Astrocyte of the cerebellum (primary cell): ENCODE measurements around the gene CSF3.

Source experiments
- DNase-seq: peaks from one replicate; pipeline ENCODE4 v3.0.0-alpha.2; 2011; ENCODE audit warnings: low read depth
- H3K4me3 ChIP-seq: 2 replicates; pipeline ENCODE4 v1.5.1; 2011; ENCODE audit warnings: mild to moderate bottlenecking, low read depth, low read length, moderate library complexity
- CTCF ChIP-seq: IDR thresholded peaks from 2 replicates; pipeline ENCODE4 v1.5.1; 2012; ENCODE audit warnings: low read length, low read depth, moderate library complexity, mild to moderate bottlenecking; ENCODE audit errors: missing control alignments
- in situ Hi-C: cut with HindIII; loops from 2 replicates; pipeline ENCODE4 v1.10.0; 2017; ENCODE audit warnings: low sequenced_read_pairs

CSF3 gene

GRCh38 chr17:40023590-40024292 is 8.5 kb downstream of the CSF3 start:
- no peak for TF ChIP-seq CTCF
- in situ Hi-C loops: no loop called here
- no peak for DNase-seq

GRCh38 chr17:40024901-40025300 is 9.7 kb downstream of the CSF3 start:
- in situ Hi-C loops: no loop called here
- peak; percentile 43 for DNase-seq
- TF ChIP-seq CTCF: no peak
- no peak overlapping the region for H3K4me3 ChIP-seq

More at GRCh38 chr17:40023590-40024292, 8.5 kb downstream of the CSF3 start:
- H3K4me3 ChIP-seq: no peak overlapping the region

GRCh38 chr17:40025559-40025958 is 10.3 kb downstream of the CSF3 start:
- DNase-seq: no peak
- in situ Hi-C loops: no loop called here
- no peak overlapping the region for H3K4me3 ChIP-seq
- TF ChIP-seq CTCF: no peak

DNA sequence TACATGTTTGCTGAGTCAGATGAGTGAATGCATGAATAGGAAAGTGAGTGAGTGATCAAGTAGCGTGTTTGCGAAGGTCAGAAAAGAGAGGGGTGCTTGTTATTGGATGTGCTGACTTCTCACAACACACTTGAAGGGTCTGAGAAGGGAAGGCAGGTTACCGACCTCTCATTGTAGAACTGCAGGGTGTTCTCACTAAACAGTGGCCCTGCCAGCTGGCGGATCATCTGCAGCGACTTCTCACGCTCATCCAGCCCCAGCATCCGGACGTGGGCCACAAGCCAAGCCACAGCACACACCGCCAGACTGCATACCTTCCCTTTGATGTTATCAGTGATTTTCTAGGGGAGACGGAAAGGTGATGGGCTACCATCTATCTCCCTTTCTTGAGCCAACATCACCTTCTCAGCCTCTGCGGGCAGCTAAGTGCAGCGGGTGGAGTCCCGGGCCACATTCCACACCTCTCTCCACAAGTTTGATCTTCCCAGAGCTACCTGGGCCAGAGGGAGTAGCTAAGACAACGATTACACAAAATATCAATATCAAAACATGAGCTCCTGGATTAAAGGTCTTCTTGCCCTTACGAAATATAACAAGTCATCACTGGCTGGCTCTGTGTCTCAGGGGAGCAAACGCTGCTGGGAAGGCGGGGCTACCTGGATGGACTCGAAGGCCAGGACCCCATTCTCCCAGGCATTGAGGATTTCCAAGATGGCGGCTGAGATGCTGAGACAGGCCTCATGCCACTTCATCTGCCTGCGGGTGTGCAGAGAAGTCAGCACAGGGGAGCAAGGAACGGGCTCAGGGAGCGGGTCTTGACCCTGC is 11.0 kb downstream of the CSF3 start:
- peak; percentile 42 for DNase-seq
- H3K4me3 ChIP-seq: no peak overlapping the region
- TF ChIP-seq CTCF: no peak
- in situ Hi-C loops: no loop called here

- TF ChIP-seq CTCF: peak; percentile 90
- peak; percentile 73 for DNase-seq
- in situ Hi-C loops: no loop called here
- H3K4me3 ChIP-seq: no peak overlapping the region
Measured at GRCh38 chr17:40026816-40027613, 11.8 kb downstream of the CSF3 start.

GRCh38 chr17:40027614-40028012 is 12.4 kb downstream of the CSF3 start:
- H3K4me3 ChIP-seq: no peak overlapping the region
- no peak for TF ChIP-seq CTCF
- in situ Hi-C loops: no loop called here
- DNase-seq: no peak
